ENCODE results near the gene CREB1. TPM values are rescaled to one million over a fixed set of nuclear protein-coding genes. Genes with fewer than 3 reads are reported as not detected.
"Not testable (repeated sequence)": the region's sequence is repeated elsewhere in the genome, so short reads cannot be mapped to it uniquely, and the experiment has no call there.

CREB1 gene
- 40.4 TPM for polyA plus RNA-seq (2013, experiment 1 of 2; ENCODE audit: insufficient read length)
- 32.1 TPM for polyA plus RNA-seq (2013, experiment 2 of 2; ENCODE audit: insufficient read length)

- DNase-seq, result peak; percentile 99
Observed at GRCh38 chr2:207529330-207530159, at the start of gene CREB1. TSS of gene CREB1 (plus strand) at chr2:207529962. CDS start at chr2:207555636, 25,674 bp downstream.

- DNase-seq, result no peak
Observed at GRCh38 chr2:207480521-207481040, 49.2 kb upstream of the CREB1 start.

- DNase-seq, result no peak
Observed at GRCh38 chr2:207481924-207482323, 47.8 kb upstream of the CREB1 start.

DNA sequence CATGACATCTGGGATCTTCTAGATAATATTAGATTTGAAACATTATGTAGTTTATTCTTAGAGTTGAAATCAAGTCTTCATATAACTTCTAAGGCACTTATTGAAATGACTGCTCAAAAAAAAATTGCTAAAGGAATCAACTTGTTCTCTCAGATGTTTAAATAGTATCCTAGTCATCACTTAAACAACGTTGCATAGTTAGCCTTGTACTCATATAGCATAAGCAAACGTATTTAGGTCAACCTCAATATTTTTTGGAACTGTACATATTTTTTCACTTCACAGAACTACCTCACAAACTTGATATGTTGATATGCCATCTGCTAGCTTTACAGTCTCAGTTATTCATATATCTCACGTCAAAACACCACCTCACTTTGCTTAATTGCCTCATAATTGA is 47.1 kb upstream of the CREB1 start:
- DNase-seq, result peak; percentile 64

GRCh38 chr2:207483066-207483465 is 46.7 kb upstream of the CREB1 start:
- peak; percentile 29 for DNase-seq

DNA sequence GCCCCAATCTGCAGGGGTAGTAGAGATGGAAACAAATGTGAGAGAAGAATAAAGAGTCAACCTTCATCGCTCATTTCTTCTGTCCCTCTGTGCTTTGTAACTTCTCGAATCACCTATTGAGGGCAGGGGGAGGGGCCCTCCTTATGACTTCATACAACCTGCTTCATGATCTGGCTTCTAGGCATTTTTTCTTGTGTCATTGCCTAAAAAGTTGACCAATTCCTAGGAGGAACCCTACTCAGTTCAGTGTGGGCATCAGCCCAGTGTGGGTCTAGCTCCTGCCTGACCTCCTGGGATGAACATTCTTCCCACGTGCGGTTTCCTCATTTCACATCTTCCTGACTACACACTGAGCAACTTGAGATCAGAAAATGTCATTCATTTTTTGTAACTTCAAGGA is 46.3 kb upstream of the CREB1 start:
- peak; percentile 27 for DNase-seq

DNA sequence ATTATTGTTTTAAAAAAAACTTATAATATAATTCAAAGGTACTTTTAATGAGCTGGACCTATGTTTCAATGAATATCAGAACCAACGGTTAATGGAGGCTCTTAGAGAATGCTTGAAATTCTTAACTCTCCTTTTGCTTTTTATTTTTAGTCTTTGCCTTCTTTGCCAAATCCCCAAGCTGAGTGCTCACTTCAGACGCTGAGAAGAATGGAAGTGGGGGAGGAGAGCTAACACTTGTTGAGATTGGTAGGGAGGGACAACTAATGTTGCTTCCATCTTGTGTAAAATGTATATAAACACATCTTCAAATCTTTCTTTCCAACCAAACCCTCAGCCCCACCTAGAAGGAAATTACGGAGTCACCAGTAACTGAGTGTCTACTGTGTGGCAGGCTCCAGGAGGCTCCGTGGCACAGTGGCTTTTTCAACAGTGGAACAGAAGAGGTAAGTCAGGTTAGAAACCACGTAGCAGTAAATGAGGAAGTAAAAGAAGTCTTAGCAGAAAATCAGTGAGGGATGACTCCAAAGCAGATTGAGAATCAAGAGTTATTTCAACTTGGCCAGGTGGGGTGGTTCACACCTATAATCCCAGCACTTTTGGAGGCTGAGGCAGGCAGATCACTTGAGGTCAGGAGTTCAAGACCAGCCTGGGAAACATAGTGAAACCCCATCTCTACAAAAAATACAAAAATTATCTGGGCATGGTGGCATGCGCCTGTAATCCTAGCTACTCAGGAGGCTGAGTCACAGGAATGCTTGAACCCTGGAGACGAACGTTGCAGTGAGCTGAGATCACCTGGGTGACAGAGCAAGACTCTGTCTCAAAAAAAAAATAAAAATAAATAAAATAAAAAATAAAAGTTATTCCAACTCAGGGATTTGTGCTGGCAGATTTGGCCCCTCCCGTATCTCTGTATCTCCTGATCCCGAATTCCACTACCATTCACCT is 45.0 kb upstream of the CREB1 start:
- DNase-seq, result no peak

DNA sequence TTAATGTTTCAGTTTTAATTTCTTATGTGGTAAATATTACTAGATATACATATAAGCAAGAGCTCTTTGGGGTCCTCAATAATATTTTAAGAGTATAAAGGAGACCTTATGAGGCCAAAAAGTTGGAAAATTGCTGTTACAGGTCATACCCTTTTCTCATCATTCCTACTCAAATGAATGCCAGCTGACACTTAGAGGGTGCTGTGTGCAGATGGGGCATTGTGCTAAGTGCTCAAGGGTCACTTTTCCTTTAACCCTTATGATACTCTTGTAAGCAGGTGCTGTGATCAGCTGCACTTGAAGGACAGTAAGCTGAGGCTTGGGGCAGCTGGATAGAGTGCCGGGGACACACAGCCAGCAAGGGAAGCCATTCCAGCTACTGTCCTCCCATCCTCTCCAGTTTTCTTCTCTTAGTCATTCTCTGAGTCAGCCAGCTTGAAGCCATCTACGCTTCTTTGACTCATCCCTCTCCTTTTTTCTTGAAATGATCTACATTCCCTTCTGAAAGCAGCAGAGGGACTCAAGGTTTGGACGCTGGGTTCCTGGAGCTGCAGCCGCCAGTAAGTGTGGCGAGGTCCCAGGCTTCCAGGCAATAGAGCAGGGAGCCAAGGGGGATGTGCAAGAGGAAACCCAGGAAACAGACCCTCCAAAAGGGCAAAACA is 42.0 kb upstream of the CREB1 start:
- DNase-seq, result peak; percentile 94

DNA sequence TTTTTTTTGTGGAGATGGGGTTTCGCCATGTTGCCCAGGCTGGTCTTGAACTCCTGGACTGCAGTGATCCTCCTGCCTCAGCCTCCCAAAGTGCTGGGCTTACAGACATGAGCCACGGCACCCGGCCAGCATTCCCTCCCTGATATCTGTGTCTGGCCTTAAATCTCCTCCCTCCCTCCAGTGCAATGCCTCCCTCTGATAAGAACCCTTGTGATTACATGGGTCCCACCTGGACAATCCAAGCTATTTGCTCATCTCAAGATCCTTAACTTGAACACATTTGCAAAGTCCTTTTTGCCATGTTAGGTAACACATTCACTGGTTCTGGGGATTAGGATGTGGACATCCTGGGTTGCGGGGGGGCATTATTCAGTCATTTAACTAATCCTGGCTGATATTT is 40.5 kb upstream of the CREB1 start:
- DNase-seq, result no peak

GRCh38 chr2:207490441-207490840 is 39.3 kb upstream of the CREB1 start:
- DNase-seq, result peak; percentile 30

GRCh38 chr2:207491086-207491485 is 38.7 kb upstream of the CREB1 start:
- DNase-seq, result peak; percentile 19

- DNase-seq, result no peak
Observed at GRCh38 chr2:207491956-207492355, 37.8 kb upstream of the CREB1 start.

DNA sequence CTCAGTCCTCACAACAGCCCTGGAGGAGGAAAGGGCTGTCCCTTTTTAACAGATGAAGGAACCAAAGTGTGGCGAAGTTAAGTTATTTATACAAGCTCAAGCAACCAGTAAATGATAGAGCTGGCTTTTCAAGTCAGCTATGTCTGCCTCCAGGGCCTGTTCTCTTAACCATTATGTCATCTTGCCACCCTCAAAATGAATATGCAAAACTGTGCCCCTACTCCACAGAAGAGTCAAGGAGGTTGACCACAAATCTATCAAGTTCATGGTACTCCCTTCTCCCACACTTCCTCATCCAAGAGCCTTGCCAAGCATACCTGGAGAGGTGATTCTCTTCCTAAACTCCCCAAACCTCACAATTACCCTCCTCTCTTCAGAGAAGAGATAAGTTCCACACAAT is 37.3 kb upstream of the CREB1 start:
- DNase-seq, result no peak

- DNase-seq, result no peak
Observed at GRCh38 chr2:207494137-207494536, 35.6 kb upstream of the CREB1 start.

DNA sequence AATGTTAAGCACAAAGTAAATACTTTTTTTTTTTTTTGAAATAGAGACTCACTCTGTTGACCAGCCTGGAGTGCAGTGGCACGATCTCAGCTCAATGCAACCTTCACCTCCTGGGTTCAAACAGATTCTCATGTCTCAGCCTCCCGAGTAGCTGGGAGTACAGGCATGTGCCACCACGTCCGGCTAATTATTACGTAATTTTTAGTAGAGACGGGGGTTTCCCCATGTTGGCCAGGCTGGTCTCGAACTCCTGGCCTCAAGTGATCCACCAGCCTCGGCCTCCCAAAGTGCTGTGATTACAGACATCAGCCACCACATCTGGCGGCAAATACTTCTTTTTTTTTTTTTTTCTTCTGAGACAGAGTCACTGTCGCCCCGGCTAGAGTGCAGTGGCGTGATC is 32.8 kb upstream of the CREB1 start:
- DNase-seq, result not testable (repeated sequence)

GRCh38 chr2:207497596-207497995 is 32.2 kb upstream of the CREB1 start:
- no peak for DNase-seq

DNA sequence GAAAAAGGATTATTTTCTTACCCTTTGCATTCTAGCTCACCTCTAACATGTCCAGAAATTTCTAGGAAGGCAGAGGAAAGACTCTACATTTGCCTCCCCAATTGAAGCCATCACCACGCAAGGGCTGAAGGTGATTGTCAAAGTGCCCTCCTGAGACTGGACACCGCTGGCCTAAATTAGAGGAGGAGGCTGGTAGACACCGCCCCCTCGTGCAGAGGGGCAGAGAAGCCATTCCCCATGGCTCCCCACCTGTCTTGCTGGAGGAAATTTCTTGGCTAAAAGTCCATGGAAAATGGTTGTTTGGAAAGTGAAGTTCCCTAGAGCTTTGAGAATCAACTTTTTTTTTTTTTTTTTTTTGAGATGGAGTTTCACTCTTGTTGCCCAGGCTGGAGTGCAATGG is 31.3 kb upstream of the CREB1 start:
- no peak for DNase-seq

GRCh38 chr2:207499114-207499513 is 30.6 kb upstream of the CREB1 start:
- no peak for DNase-seq

DNA sequence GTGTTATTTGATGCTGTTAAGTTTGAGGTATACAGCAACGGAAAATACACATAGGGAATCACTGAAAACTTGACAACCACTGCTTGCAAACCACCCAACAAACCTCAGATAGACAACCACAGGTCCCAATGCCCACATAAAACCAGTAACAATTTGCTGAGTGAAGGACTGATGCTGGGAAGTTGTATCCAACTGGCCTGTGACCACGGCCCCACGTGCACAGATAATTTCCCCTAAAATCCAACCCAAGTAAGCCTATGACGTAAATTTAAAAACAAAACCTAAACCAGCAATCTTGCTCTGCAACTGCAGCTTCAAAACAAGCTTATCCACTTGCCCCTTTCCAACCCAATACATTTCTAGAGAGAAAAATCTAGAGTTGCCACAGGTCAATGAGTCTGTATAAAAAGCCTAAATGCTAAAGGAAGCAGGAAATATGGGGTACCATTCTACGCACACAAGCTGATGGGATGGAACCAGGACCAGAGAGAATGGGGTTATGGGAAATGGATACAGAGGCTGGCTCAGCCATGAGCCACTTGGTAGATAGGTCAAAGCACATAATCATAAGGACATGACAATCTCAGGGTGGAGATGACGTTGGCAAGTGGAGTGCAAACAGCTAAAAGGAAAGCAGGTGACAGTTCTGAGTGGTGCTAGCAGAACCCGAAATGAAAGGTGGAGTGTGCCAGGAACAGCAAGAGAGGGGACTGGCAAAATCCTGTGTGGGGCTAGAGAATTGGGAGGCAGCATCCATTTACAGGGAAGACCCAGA is 27.8 kb upstream of the CREB1 start:
- DNase-seq, result no peak

GRCh38 chr2:207502577-207503198 is 27.1 kb upstream of the CREB1 start:
- no peak for DNase-seq

DNA sequence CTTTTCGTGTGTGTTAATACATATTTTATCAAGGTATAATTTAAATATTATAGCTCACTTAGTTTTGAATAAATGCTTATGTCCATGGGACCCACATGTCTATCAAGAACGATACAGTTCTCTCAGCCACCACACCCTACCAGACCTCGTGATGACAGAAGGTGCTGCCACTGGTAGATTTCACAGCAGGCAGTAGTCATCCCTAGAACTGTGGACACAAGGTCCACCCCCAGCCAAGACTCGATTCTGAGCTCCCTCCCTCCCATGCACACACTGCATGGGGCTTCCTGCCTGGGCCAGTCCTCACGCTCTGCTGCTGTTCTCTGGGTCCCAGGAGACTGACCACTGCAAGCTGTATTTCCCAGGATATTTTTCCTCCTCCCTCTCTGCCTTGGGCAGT is 26.5 kb upstream of the CREB1 start:
- DNase-seq, result peak; percentile 34

Measured in fibroblast of skin of abdomen (primary cell).